H1 (cell line): ENCODE results near the gene OSBPL9. TPM values are rescaled to one million over a fixed set of nuclear protein-coding genes. Genes with fewer than 3 reads are reported as not detected.

ENCODE experiments used
- CTCF ChIA-PET: fragments of 300-600 bp; sonication (Branson Sonifier 250); formaldehyde crosslinking; loops from one replicate; lab custom pipeline; 2021; ENCODE audit not compliant: partially characterized antibody; lab: Charles Lee
- POLR2A ChIA-PET: fragments of 300-600 bp; sonication (Branson Sonifier 250); formaldehyde crosslinking; loops from one replicate; lab custom pipeline; 2021; ENCODE audit warnings: inconsistent platforms; ENCODE audit not compliant: partially characterized antibody; lab: Charles Lee
- DNase-seq, 2 experiments: peaks; one replicate each; pipeline versions ENCODE4 v3.0.0 to v3.0.0-alpha.2; 2010 to 2022; ENCODE audit warnings: low spot score in 2 of 2, low read depth in 1 of 2, mixed read lengths in 1 of 2
- FAIRE-seq: peaks from 2 replicates; lab custom pipeline; 2011; peaks lifted over from hg19 to GRCh38; lab: Jason Lieb, UNC
- H2AFZ ChIP-seq: 2 replicates; pipeline ENCODE4 v1.8.1; 2012; ENCODE audit warnings: low read length, inconsistent platforms
- H2AK5ac ChIP-seq: 2 replicates; pipeline ENCODE4 v1.6.1; 2013; ENCODE audit warnings: low read depth, low read length
- H2BK120ac ChIP-seq: replicated peaks from 2 replicates; pipeline ENCODE3; 2013; ENCODE audit warnings: low read depth, low read length, inconsistent platforms
- H2BK12ac ChIP-seq: 2 replicates; pipeline ENCODE4 v1.6.1; 2013; ENCODE audit warnings: low read depth, low read length
- H2BK15ac ChIP-seq: 2 replicates; pipeline ENCODE4 v1.6.1; 2013; ENCODE audit warnings: low read length
- H2BK20ac ChIP-seq: 2 replicates; pipeline ENCODE4 v1.6.1; 2013; ENCODE audit warnings: low read length
- H2BK5ac ChIP-seq: 2 replicates; pipeline ENCODE4 v1.6.1; 2013; ENCODE audit warnings: low read depth, low read length
- H3K14ac ChIP-seq: 2 replicates; pipeline ENCODE4 v1.6.1; 2013; ENCODE audit warnings: inconsistent platforms; ENCODE audit not compliant: insufficient read length
- H3K18ac ChIP-seq: 2 replicates; pipeline ENCODE4 v1.6.1; 2013; ENCODE audit warnings: low read length; ENCODE audit errors: extremely low read depth
- H3K23ac ChIP-seq: 2 replicates; pipeline ENCODE4 v1.6.1; 2013; ENCODE audit warnings: inconsistent platforms; ENCODE audit not compliant: insufficient read length
- H3K23me2 ChIP-seq: 2 replicates; pipeline ENCODE4 v1.6.1; 2013; ENCODE audit warnings: low read depth, low read length
- H3K27ac ChIP-seq: 2 replicates; pipeline ENCODE4 v1.6.1; 2011; ENCODE audit warnings: low read depth, low read length, inconsistent platforms
- H3K27me3 ChIP-seq, 4 experiments: replicated peaks in 1 of 4; 1 replicate in 1 of 4; 2 replicates in 3 of 4; pipeline versions ENCODE4 v1.6.1 to v1.8.1; 2011 to 2013; ENCODE audit warnings: low read length in 3 of 4, mild to moderate bottlenecking in 3 of 4, inconsistent platforms in 2 of 4, mixed read lengths in 2 of 4, moderate library complexity in 1 of 4; ENCODE audit not compliant: control insufficient read depth in 3 of 4, insufficient read depth in 3 of 4; ENCODE audit errors: extremely low read depth in 1 of 4
- H3K36me3 ChIP-seq, 4 experiments: 2 replicates each; pipeline versions ENCODE4 v1.6.1 to v1.8.1; 2011 to 2013; ENCODE audit warnings: mild to moderate bottlenecking in 4 of 4, low read length in 3 of 4, moderate library complexity in 2 of 4, control low read depth in 1 of 4, inconsistent platforms in 1 of 4; ENCODE audit not compliant: insufficient read depth in 4 of 4, control insufficient read depth in 2 of 4
- H3K4ac ChIP-seq: replicated peaks from 2 replicates; pipeline ENCODE3; 2013; ENCODE audit warnings: low read length, low read depth, mixed read lengths, inconsistent platforms; ENCODE audit not compliant: insufficient read length
- H3K4me1 ChIP-seq, 4 experiments: replicated peaks in 1 of 4; 1 replicate in 1 of 4; 2 replicates in 3 of 4; pipeline versions ENCODE4 v1.6.1 to v1.8.1; 2011 to 2013; ENCODE audit warnings: low read length in 3 of 4, inconsistent platforms in 2 of 4, mixed read lengths in 1 of 4; ENCODE audit not compliant: insufficient read depth in 4 of 4, control insufficient read depth in 3 of 4
- H3K4me2 ChIP-seq, 2 experiments: 2 replicates each; pipeline versions ENCODE4 v1.6.1 to v1.8.1; 2011 to 2013; ENCODE audit warnings: low read depth in 2 of 2, low read length in 2 of 2, control low read depth in 1 of 2, inconsistent platforms in 1 of 2, mild to moderate bottlenecking in 1 of 2; ENCODE audit not compliant: insufficient read depth in 1 of 2
- H3K4me3 ChIP-seq, 4 experiments: fragments of 200-600, 300-600 bp in 1 of 4; sonication (generic), shearing (Covaris generic), sonication (Bioruptor Twin) in 1 of 4; 2 replicates each; pipeline versions ENCODE4 v1.5.1 to v1.8.1; 2011 to 2016; ENCODE audit warnings: low read length in 4 of 4, low read depth in 3 of 4, control low read depth in 2 of 4, inconsistent platforms in 2 of 4, mild to moderate bottlenecking in 2 of 4, mixed read lengths in 1 of 4, moderate library complexity in 1 of 4; ENCODE audit not compliant: insufficient read depth in 2 of 4; ENCODE audit errors: extremely low read depth in 1 of 4
- H3K56ac ChIP-seq: replicated peaks from 2 replicates; pipeline ENCODE3; 2013; ENCODE audit warnings: low read depth, mild to moderate bottlenecking, mixed read lengths, low read length, inconsistent platforms; ENCODE audit not compliant: insufficient read length
- H3K79me1 ChIP-seq: 2 replicates; pipeline ENCODE4 v1.6.1; 2013; ENCODE audit warnings: low read depth, low read length, control low read depth
- H3K79me2 ChIP-seq, 2 experiments: 2 replicates each; pipeline versions ENCODE4 v1.6.1 to v1.8.1; 2012 to 2013; ENCODE audit warnings: low read length in 2 of 2, mild to moderate bottlenecking in 2 of 2, inconsistent platforms in 1 of 2; ENCODE audit not compliant: insufficient read depth in 2 of 2, control insufficient read depth in 1 of 2
- H3K9ac ChIP-seq, 4 experiments: replicated peaks in 1 of 4; 1 replicate in 1 of 4; 2 replicates in 3 of 4; pipeline versions ENCODE4 v1.6.1 to v1.8.1; 2011 to 2013; ENCODE audit warnings: low read depth in 3 of 4, low read length in 3 of 4, control low read depth in 2 of 4, mild to moderate bottlenecking in 2 of 4, moderate library complexity in 2 of 4, inconsistent platforms in 1 of 4; ENCODE audit errors: extremely low read depth in 1 of 4
- H3K9me3 ChIP-seq, 2 experiments: 2 replicates each; pipeline versions ENCODE4 v1.6.1 to v1.8.1; 2012 to 2013; ENCODE audit warnings: mild to moderate bottlenecking in 2 of 2, moderate library complexity in 2 of 2, control low read depth in 1 of 2, inconsistent platforms in 1 of 2, low read depth in 1 of 2, low read length in 1 of 2, mixed read lengths in 1 of 2; ENCODE audit not compliant: insufficient read depth in 2 of 2
- H4K20me1 ChIP-seq, 2 experiments: replicated peaks in 1 of 2; 2 replicates each; pipeline versions ENCODE3 to v1.8.1; 2011 to 2013; ENCODE audit warnings: inconsistent platforms in 2 of 2, low read length in 2 of 2, mild to moderate bottlenecking in 1 of 2; ENCODE audit not compliant: insufficient read depth in 2 of 2, control insufficient read depth in 1 of 2
- H4K5ac ChIP-seq: 2 replicates; pipeline ENCODE4 v1.6.1; 2013; ENCODE audit warnings: low read length, low read depth, mixed read lengths, inconsistent platforms; ENCODE audit not compliant: insufficient read length
- H4K8ac ChIP-seq: 2 replicates; pipeline ENCODE4 v1.8.0; 2013; ENCODE audit warnings: mild to moderate bottlenecking, moderate library complexity, low read length, inconsistent platforms; ENCODE audit not compliant: insufficient read depth; ENCODE audit errors: extremely low read depth
- H4K91ac ChIP-seq: replicated peaks from 2 replicates; pipeline ENCODE3; 2013; ENCODE audit warnings: low read length, mixed read lengths, inconsistent platforms; ENCODE audit not compliant: insufficient read length
- ASH2L ChIP-seq: fragments of 200-600, 300-600 bp; sonication (generic); IDR thresholded peaks from one replicate; pipeline ENCODE4 v1.7.1; 2017; ENCODE audit warnings: low read length
- CBX5 ChIP-seq: fragments of 300-800, 300-1000 bp; sonication (generic); IDR thresholded peaks from 2 replicates; pipeline ENCODE4 v1.7.1; 2016; ENCODE audit warnings: antibody characterized with exemption, low read length, low read depth
- CBX8 ChIP-seq: fragments of 300-800, 300-1000 bp; sonication (generic); IDR thresholded peaks from 2 replicates; pipeline ENCODE4 v1.7.1; 2016; ENCODE audit warnings: low read depth, low read length, borderline replicate concordance
- CEBPB ChIP-seq: IDR thresholded peaks from 2 replicates; pipeline ENCODE4 v1.6.1; 2012; ENCODE audit warnings: low read depth, low read length
- EGR1 ChIP-seq: IDR thresholded peaks from 2 replicates; pipeline ENCODE4 v1.6.1; 2011; ENCODE audit warnings: low read depth, low read length, borderline replicate concordance
- EZH2 ChIP-seq: fragments of 200-600 bp; sonication (generic); IDR thresholded peaks from 2 replicates; pipeline ENCODE4 v1.7.1; 2012; ENCODE audit warnings: low read depth, mild to moderate bottlenecking, moderate library complexity, low read length, inconsistent platforms; ENCODE audit not compliant: severe bottlenecking
- HDAC6 ChIP-seq: IDR thresholded peaks from one replicate; pipeline ENCODE4 v1.7.1; 2012; ENCODE audit warnings: low read depth, mild to moderate bottlenecking, inconsistent platforms, low read length, moderate library complexity
- KDM1A ChIP-seq: fragments of 200-600, 300-600 bp; sonication (generic); IDR thresholded peaks from 2 replicates; pipeline ENCODE4 v1.7.1; 2016; ENCODE audit warnings: mild to moderate bottlenecking, low read length, borderline replicate concordance
- KDM4A ChIP-seq: IDR thresholded peaks from one replicate; pipeline ENCODE4 v1.7.1; 2012; ENCODE audit warnings: low read depth, mild to moderate bottlenecking, moderate library complexity, low read length, inconsistent platforms; ENCODE audit not compliant: severe bottlenecking
- MAX ChIP-seq: IDR thresholded peaks from 2 replicates; pipeline ENCODE4 v1.6.1; 2012; ENCODE audit warnings: inconsistent platforms
- POU5F1 ChIP-seq: IDR thresholded peaks from 2 replicates; pipeline ENCODE4 v1.6.1; 2011; ENCODE audit warnings: low read depth, mild to moderate bottlenecking, low read length, moderate library complexity
- RBBP5 ChIP-seq: IDR thresholded peaks from 2 replicates; pipeline ENCODE4 v1.7.1; 2012; ENCODE audit warnings: low read depth, mild to moderate bottlenecking, inconsistent platforms, low read length, moderate library complexity, borderline replicate concordance
- SP1 ChIP-seq: IDR thresholded peaks from 2 replicates; pipeline ENCODE4 v1.6.1; 2011; ENCODE audit warnings: low read depth, low read length
- TBP ChIP-seq: IDR thresholded peaks from 2 replicates; pipeline ENCODE4 v1.6.1; 2011; ENCODE audit warnings: low read depth, low read length, improper control_type of control experiment
- ZNF274 ChIP-seq: IDR thresholded peaks from 2 replicates; pipeline ENCODE4 v1.7.0; 2012; ENCODE audit warnings: low read length, borderline replicate concordance; ENCODE audit errors: extremely low read depth
- WGBS, 2 experiments: shearing (Covaris generic) in 1 of 2; methylation state at CpG; one replicate each; pipeline versions ENCODE4 v1.1.6 to v1.1.7; 2013 to 2015; ENCODE audit warnings: low lambda C conversion rate in 2 of 2, mixed read lengths in 2 of 2, inconsistent platforms in 1 of 2, low coverage in 1 of 2, missing lambda C conversion rate in 1 of 2; ENCODE audit not compliant: insufficient replicate concordance in 2 of 2, insufficient coverage in 1 of 2, insufficient read length in 1 of 2; ENCODE audit errors: extremely low coverage in 1 of 2, missing lambda C conversion rate in 1 of 2; 5-methylcytosine and 5-hydroxymethylcytosine counted together
- polyA plus RNA-seq, 7 experiments: library from polyadenylated mRNA; depleted of rRNA in 3 of 7; stranded (reverse) in 5 of 7; unstranded in 2 of 7; fragments of >200 nt in 5 of 7; fragments of 200-250 nt in 2 of 7; gene quantifications; 1 replicate in 5 of 7; 2 replicates in 1 of 7; 4 replicates in 1 of 7; pipeline versions ENCODE4 v1.2.1 to v1.2.3, GENCODE V29; 2011 to 2013; ENCODE audit warnings: missing spikeins in 2 of 7, mixed read lengths in 2 of 7
- total RNA-seq: library from RNA; stranded (reverse); fragmentation: NEBNext Ultra II Directional; extraction: Animal tissue kit (Norgen Biotek cat#: 25700); gene quantifications from 2 replicates; pipeline ENCODE4 v1.2.1, GENCODE V29; 2021

OSBPL9 gene
- total and polyA plus RNA-seq, 2 of the 8 experiments (the other 6 are each of a cell fraction or from before 2014, with no cell fraction given), result 58.2 to 71.6 TPM

- H2AK5ac ChIP-seq, result no peak overlapping the region
- H3K79me2 ChIP-seq, result no peaks in the 10 kb centered on the region
- H3K4me1 ChIP-seq, result no peaks in the 10 kb centered on the region
- peaks cover 0 to 30% (median 3%) of the 10 kb centered on the region in 4 experiments; a peak in 4 of 8 replicates for H3K36me3 ChIP-seq
- H3K9me3 ChIP-seq, result no peaks in the 10 kb centered on the region
- H3K4ac ChIP-seq, result no peak overlapping the region
- POLR2A ChIA-PET, result no interaction called here
- H2BK20ac ChIP-seq, result no peak overlapping the region
- H3K27me3 ChIP-seq, result no peaks in the 10 kb centered on the region
- no peaks in the 10 kb centered on the region for H4K20me1 ChIP-seq
- no peak overlapping the region for H4K8ac ChIP-seq
- 89% methylated on average over 1 of the region's 1 CpG; no CpG with 5 or more reads in 1 of the 2 experiments for WGBS, 2 experiments
- no peak overlapping the region for H2BK120ac ChIP-seq
- H3K4me2 ChIP-seq, result no peak overlapping the region
- no peak overlapping the region for H3K27ac ChIP-seq
- no peak overlapping the region for H2BK15ac ChIP-seq
- H3K14ac ChIP-seq, result no peak overlapping the region
- no peak overlapping the region for H3K18ac ChIP-seq
- H3K23ac ChIP-seq, result no peak overlapping the region
- H3K56ac ChIP-seq, result no peak overlapping the region
- H4K5ac ChIP-seq, result no peak overlapping the region
- no peaks in the 10 kb centered on the region for H3K23me2 ChIP-seq
- no peak overlapping the region for H2BK5ac ChIP-seq
- no peak overlapping the region for H3K4me3 ChIP-seq
- no peak overlapping the region for H2BK12ac ChIP-seq
- FAIRE-seq (no peak), DNase-seq (no peak)
- CTCF ChIA-PET, result interaction anchor here (0.6 to 1.6 kb wide), 3 partner anchors 8 to 42 kb away, joined by 3 to 8 read pairs (median 6); no protein-coding TSS in a partner anchor
- no peak overlapping the region for H4K91ac ChIP-seq
- no peak overlapping the region for H3K9ac ChIP-seq
- H2AFZ ChIP-seq, result no peak overlapping the region
- H3K79me1 ChIP-seq, result no peaks in the 10 kb centered on the region
- no peak for TF ChIP-seq KDM1A
- no peak for TF ChIP-seq CBX5
- no peak for TF ChIP-seq ASH2L
- no peak for TF ChIP-seq ZNF274
- no peak for TF ChIP-seq CEBPB
- no peak for TF ChIP-seq TBP
- no peak for TF ChIP-seq CBX8
- no peak for TF ChIP-seq RBBP5
- no peak for TF ChIP-seq SP1
- TF ChIP-seq POU5F1, result no peak
- no peak for TF ChIP-seq EGR1
- TF ChIP-seq MAX, result no peak
- no peak for TF ChIP-seq HDAC6
- TF ChIP-seq KDM4A, result no peak
- no peak for TF ChIP-seq EZH2
Measured at GRCh38 chr1:51761351-51761750, 144.5 kb downstream of the OSBPL9 start.
